Suprapubic skin (tissue), 3 donors: Measurements from ENCODE around the gene KRABD2.

Source experiments
- EP300 ChIP-seq: sonication (generic); formaldehyde crosslinking; IDR thresholded peaks from one replicate; pipeline ENCODE4 v1.6.1; 2017; ENCODE audit warnings: antibody characterized with exemption
- TF ChIP-seq, protein P1 (sequence below), 2 donors: fragments of 200-600 bp in 1 of 2; fragments of 450-650 bp in 1 of 2; sonication (generic) in 1 of 2; IDR thresholded peaks; one replicate each; pipeline ENCODE4 v1.5.1; 2016 to 2019; ENCODE audit warnings: antibody characterized with exemption in 2 of 2, mild to moderate bottlenecking in 1 of 2, moderate library complexity in 1 of 2

DNA sequence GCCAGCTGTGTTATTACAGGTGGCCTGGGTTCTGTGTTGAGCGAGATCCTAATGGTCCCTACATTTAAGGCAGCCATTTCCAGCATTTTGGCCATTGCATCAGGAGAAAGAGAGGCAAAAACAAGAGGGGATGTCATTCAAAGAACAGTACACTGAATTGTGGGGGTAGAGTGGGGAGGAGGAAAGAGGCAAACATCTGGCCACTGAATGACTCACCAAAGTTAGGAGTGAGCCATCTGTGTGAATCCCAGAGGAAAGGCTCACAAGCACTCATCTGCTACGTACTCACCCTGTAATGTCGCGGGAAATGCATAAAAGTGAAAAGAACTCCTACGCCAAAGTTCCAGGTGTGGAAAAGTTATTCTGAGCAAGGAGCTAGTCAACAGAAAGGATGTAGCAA lies 16.7 kb downstream of the KRABD2 start:
- TF ChIP-seq, protein P1, sequence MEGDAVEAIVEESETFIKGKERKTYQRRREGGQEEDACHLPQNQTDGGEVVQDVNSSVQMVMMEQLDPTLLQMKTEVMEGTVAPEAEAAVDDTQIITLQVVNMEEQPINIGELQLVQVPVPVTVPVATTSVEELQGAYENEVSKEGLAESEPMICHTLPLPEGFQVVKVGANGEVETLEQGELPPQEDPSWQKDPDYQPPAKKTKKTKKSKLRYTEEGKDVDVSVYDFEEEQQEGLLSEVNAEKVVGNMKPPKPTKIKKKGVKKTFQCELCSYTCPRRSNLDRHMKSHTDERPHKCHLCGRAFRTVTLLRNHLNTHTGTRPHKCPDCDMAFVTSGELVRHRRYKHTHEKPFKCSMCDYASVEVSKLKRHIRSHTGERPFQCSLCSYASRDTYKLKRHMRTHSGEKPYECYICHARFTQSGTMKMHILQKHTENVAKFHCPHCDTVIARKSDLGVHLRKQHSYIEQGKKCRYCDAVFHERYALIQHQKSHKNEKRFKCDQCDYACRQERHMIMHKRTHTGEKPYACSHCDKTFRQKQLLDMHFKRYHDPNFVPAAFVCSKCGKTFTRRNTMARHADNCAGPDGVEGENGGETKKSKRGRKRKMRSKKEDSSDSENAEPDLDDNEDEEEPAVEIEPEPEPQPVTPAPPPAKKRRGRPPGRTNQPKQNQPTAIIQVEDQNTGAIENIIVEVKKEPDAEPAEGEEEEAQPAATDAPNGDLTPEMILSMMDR (IDR thresholded peaks at IDR 0.05): no peak
- TF ChIP-seq EP300: no peak
